ENCODE measurements around the gene TRPM6. TPM values are rescaled to one million over a fixed set of nuclear protein-coding genes. Genes with fewer than 3 reads are reported as not detected.

TRPM6 gene
- total RNA-seq, 1 experiment from 2014 or later: 1.4 TPM

DNA sequence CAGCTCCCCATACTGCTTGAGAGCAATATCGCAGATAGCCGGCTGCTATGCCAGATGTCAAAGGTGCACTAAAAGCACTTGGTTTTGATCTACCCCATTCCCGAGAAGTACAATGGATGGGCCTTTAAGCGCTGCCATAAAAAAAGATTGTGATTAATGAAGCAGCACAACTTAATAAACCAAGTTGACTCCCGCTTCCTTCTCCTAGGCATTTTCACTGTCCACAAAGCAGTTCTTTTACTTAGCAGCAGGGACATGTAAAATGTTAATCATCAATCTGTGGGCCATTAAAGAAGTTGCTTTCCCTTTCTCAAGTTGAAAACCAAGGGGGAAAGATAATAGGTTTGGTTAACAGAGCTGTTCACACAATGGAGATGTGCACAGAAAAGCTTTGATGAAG, 176.4 kb downstream of the TRPM6 start:
- ChIA-PET CTCF (no interaction called here), POLR2A (no interaction called here)
- Mint-ChIP-seq H3K4me3 (no peak overlapping the region), H3K27me3 (ENCODE audit: low read depth) (no peaks in the 10 kb centered on the region), H3K9me3 (no peaks in the 10 kb centered on the region), H3K4me1 (no peaks in the 10 kb centered on the region), H3K27ac (no peak overlapping the region), H3K36me3 (no peaks in the 10 kb centered on the region)
- ATAC-seq (no peak), DNase-seq (ENCODE audit: low spot score) (no peak)
- TF ChIP-seq CREB1 (CRISPR knock-in tag; IDR thresholded peaks at IDR 0.05): no peak
- TF ChIP-seq ZNF396 (CRISPR knock-in tag; IDR thresholded peaks at IDR 0.05; ENCODE audit: borderline replicate concordance): no peak
- no peak for TF ChIP-seq TP53 (CRISPR knock-in tag; IDR thresholded peaks at IDR 0.05)
- TF ChIP-seq RELA (CRISPR knock-in tag; IDR thresholded peaks at IDR 0.05; ENCODE audit: borderline replicate concordance): no peak
- TF ChIP-seq GRHL2 (CRISPR knock-in tag; IDR thresholded peaks at IDR 0.05; ENCODE audit: insufficient replicate concordance, severe bottlenecking): no peak
- TF ChIP-seq ZNF671 (CRISPR knock-in tag; IDR thresholded peaks at IDR 0.05): no peak
- TF ChIP-seq, protein P1, sequence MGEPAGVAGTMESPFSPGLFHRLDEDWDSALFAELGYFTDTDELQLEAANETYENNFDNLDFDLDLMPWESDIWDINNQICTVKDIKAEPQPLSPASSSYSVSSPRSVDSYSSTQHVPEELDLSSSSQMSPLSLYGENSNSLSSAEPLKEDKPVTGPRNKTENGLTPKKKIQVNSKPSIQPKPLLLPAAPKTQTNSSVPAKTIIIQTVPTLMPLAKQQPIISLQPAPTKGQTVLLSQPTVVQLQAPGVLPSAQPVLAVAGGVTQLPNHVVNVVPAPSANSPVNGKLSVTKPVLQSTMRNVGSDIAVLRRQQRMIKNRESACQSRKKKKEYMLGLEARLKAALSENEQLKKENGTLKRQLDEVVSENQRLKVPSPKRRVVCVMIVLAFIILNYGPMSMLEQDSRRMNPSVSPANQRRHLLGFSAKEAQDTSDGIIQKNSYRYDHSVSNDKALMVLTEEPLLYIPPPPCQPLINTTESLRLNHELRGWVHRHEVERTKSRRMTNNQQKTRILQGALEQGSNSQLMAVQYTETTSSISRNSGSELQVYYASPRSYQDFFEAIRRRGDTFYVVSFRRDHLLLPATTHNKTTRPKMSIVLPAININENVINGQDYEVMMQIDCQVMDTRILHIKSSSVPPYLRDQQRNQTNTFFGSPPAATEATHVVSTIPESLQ (CRISPR knock-in tag; IDR thresholded peaks at IDR 0.05): no peak
- no peak for TF ChIP-seq FOXP1 (CRISPR knock-in tag; IDR thresholded peaks at IDR 0.05; ENCODE audit: borderline replicate concordance)
- TF ChIP-seq, protein P2, sequence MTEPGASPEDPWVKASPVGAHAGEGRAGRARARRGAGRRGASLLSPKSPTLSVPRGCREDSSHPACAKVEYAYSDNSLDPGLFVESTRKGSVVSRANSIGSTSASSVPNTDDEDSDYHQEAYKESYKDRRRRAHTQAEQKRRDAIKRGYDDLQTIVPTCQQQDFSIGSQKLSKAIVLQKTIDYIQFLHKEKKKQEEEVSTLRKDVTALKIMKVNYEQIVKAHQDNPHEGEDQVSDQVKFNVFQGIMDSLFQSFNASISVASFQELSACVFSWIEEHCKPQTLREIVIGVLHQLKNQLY (CRISPR knock-in tag; IDR thresholded peaks at IDR 0.05): no peak
- TF ChIP-seq, protein P3, sequence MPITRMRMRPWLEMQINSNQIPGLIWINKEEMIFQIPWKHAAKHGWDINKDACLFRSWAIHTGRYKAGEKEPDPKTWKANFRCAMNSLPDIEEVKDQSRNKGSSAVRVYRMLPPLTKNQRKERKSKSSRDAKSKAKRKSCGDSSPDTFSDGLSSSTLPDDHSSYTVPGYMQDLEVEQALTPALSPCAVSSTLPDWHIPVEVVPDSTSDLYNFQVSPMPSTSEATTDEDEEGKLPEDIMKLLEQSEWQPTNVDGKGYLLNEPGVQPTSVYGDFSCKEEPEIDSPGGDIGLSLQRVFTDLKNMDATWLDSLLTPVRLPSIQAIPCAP (CRISPR knock-in tag; IDR thresholded peaks at IDR 0.05): no peak
- no peak for TF ChIP-seq ZBTB21 (CRISPR knock-in tag; IDR thresholded peaks at IDR 0.05; ENCODE audit: borderline replicate concordance)
- TF ChIP-seq, protein P4, sequence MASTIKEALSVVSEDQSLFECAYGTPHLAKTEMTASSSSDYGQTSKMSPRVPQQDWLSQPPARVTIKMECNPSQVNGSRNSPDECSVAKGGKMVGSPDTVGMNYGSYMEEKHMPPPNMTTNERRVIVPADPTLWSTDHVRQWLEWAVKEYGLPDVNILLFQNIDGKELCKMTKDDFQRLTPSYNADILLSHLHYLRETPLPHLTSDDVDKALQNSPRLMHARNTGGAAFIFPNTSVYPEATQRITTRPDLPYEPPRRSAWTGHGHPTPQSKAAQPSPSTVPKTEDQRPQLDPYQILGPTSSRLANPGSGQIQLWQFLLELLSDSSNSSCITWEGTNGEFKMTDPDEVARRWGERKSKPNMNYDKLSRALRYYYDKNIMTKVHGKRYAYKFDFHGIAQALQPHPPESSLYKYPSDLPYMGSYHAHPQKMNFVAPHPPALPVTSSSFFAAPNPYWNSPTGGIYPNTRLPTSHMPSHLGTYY (CRISPR knock-in tag; IDR thresholded peaks at IDR 0.05): no peak
- TF ChIP-seq PRRX2 (CRISPR knock-in tag; IDR thresholded peaks at IDR 0.05): no peak
- no peak for TF ChIP-seq NR3C1 (CRISPR knock-in tag; conservative IDR thresholded peaks at IDR 0.05; ENCODE audit: low read depth)

DNA sequence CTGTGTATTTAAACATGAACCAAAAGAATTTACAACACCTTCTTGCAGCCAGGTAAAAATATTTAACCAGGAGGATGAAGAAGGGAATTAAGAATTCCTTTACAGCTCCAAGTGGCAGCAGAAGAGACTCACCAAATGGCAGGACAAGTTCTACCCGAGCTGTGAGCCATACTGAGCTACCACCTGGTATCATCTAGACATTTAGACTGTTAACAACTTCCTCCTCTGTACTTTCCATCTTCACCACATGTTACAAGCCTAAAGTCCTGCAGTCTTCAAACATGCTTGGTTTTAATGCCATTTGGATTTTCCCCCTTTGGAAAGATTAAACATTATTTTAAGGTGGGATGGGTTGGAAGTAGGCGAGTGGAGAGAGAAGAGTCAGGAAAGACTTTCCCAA, 190.2 kb downstream of the TRPM6 start:
- DNase-seq (ENCODE audit: low spot score) (no peak), ATAC-seq (no peak)
- no peak overlapping the region for H3K27ac Mint-ChIP-seq
- no peaks in the 10 kb centered on the region for H3K9me3 Mint-ChIP-seq
- no peaks in the 10 kb centered on the region for H3K27me3 Mint-ChIP-seq (ENCODE audit: low read depth)
- no peak for TF ChIP-seq RELA (CRISPR knock-in tag; IDR thresholded peaks at IDR 0.05; ENCODE audit: borderline replicate concordance)
- no peak for TF ChIP-seq NFYB (CRISPR knock-in tag; conservative IDR thresholded peaks at IDR 0.05; ENCODE audit: low read depth)
- no peak for TF ChIP-seq TP53 (CRISPR knock-in tag; IDR thresholded peaks at IDR 0.05)
- TF ChIP-seq, protein P1 (CRISPR knock-in tag; IDR thresholded peaks at IDR 0.05): no peak
- no peak for TF ChIP-seq NFATC4 (CRISPR knock-in tag; IDR thresholded peaks at IDR 0.05)
- TF ChIP-seq SMAD3 (CRISPR knock-in tag; IDR thresholded peaks at IDR 0.05; ENCODE audit: borderline replicate concordance): no peak
- no peak for TF ChIP-seq CREM (CRISPR knock-in tag; IDR thresholded peaks at IDR 0.05)
- no peak for TF ChIP-seq ZNF396 (CRISPR knock-in tag; IDR thresholded peaks at IDR 0.05; ENCODE audit: borderline replicate concordance)
- TF ChIP-seq, protein P5, sequence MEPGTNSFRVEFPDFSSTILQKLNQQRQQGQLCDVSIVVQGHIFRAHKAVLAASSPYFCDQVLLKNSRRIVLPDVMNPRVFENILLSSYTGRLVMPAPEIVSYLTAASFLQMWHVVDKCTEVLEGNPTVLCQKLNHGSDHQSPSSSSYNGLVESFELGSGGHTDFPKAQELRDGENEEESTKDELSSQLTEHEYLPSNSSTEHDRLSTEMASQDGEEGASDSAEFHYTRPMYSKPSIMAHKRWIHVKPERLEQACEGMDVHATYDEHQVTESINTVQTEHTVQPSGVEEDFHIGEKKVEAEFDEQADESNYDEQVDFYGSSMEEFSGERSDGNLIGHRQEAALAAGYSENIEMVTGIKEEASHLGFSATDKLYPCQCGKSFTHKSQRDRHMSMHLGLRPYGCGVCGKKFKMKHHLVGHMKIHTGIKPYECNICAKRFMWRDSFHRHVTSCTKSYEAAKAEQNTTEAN (CRISPR knock-in tag; IDR thresholded peaks at IDR 0.05): no peak
- TF ChIP-seq ESRRA (CRISPR knock-in tag; IDR thresholded peaks at IDR 0.05; ENCODE audit: borderline replicate concordance): no peak
- no peak for TF ChIP-seq ATF1 (CRISPR knock-in tag; IDR thresholded peaks at IDR 0.05)
- no peak for TF ChIP-seq ETV6 (CRISPR knock-in tag; IDR thresholded peaks at IDR 0.05)
- TF ChIP-seq, protein P6, sequence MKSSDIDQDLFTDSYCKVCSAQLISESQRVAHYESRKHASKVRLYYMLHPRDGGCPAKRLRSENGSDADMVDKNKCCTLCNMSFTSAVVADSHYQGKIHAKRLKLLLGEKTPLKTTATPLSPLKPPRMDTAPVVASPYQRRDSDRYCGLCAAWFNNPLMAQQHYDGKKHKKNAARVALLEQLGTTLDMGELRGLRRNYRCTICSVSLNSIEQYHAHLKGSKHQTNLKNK (CRISPR knock-in tag; IDR thresholded peaks at IDR 0.05): no peak
- ChIA-PET CTCF (no interaction called here), POLR2A (no interaction called here)
- H3K4me1 Mint-ChIP-seq: no peaks in the 10 kb centered on the region
- H3K4me3 Mint-ChIP-seq: no peak overlapping the region
- no peaks in the 10 kb centered on the region for H3K36me3 Mint-ChIP-seq
